Liver (tissue), 3 donors: ENCODE data around the gene C2orf92.

ENCODE experiments used
- EGR1 ChIP-seq, 2 donors: IDR thresholded peaks; 2 replicates each; pipeline ENCODE4 v1.6.1; 2016 to 2018; ENCODE audit warnings: antibody characterized with exemption in 2 of 2, low read depth in 2 of 2
- GABPA ChIP-seq, 2 donors: IDR thresholded peaks in 1 of 2; conservative IDR thresholded peaks in 1 of 2; 2 replicates each; pipeline ENCODE4 v1.6.1; 2016; ENCODE audit warnings: antibody characterized with exemption in 2 of 2, mild to moderate bottlenecking in 1 of 2, moderate library complexity in 1 of 2
- HNF4G ChIP-seq: IDR thresholded peaks from 2 replicates; pipeline ENCODE4 v1.6.1; 2016; ENCODE audit warnings: antibody characterized with exemption
- JUND ChIP-seq, 2 donors: IDR thresholded peaks; 2 replicates each; pipeline ENCODE4 v1.6.1; 2016; ENCODE audit warnings: antibody characterized with exemption in 2 of 2
- RAD21 ChIP-seq, 2 donors: IDR thresholded peaks; 2 replicates each; pipeline ENCODE4 v1.6.1; 2016; ENCODE audit warnings: antibody characterized with exemption in 2 of 2, mild to moderate bottlenecking in 2 of 2
- SP1 ChIP-seq: IDR thresholded peaks from 2 replicates; pipeline ENCODE4 v1.6.1; 2018; ENCODE audit warnings: antibody characterized with exemption, mild to moderate bottlenecking
- TAF1 ChIP-seq: conservative IDR thresholded peaks from 2 replicates; pipeline ENCODE4 v1.6.1; 2016; ENCODE audit warnings: antibody characterized with exemption, mild to moderate bottlenecking
- TF ChIP-seq, protein P1 (sequence below): fragments of 150-350 bp; IDR thresholded peaks from 2 replicates; pipeline ENCODE4 v1.5.1; 2017; ENCODE audit warnings: improper control_type of control experiment, low read depth, low read length; ENCODE audit not compliant: missing input control
- TF ChIP-seq, protein P2 (sequence below): IDR thresholded peaks from 2 replicates; pipeline ENCODE4 v1.6.1; 2016; ENCODE audit warnings: antibody characterized with exemption
- TF ChIP-seq, protein P3 (sequence below): IDR thresholded peaks from 2 replicates; pipeline ENCODE4 v1.6.1; 2016; ENCODE audit warnings: antibody characterized with exemption
- TF ChIP-seq, protein P4 (sequence below): IDR thresholded peaks from 2 replicates; pipeline ENCODE4 v1.6.1; 2016; ENCODE audit warnings: antibody characterized with exemption
- TF ChIP-seq, protein P5 (sequence below): IDR thresholded peaks from 2 replicates; pipeline ENCODE4 v1.6.1; 2016; ENCODE audit warnings: antibody characterized with exemption, mild to moderate bottlenecking
- donor health status: healthy.
- donor health status: healthy.

DNA sequence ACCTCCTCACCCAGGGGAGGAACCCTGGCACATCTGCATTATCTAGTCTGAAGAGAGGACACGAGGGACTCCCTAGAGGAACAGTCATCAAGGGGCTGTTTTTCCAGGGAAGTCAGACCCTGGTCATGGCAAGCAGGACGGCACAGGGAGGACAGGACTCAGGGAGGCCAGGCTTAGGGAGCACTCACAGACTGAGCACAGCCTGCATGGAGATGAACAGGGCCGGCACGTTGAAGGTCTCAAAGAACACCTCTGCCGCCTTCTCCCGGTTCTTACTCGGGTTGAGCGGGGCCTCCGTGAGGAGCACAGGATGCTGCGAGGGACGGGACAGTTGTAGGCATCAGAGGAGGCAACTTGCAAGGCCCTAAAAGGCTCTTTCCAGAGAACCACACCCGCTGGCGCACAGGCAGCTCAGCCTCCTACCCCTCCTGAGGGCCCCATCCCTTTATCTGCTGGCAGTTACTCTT is 10.8 kb upstream of the C2orf92 start:
- TF ChIP-seq, protein P1, sequence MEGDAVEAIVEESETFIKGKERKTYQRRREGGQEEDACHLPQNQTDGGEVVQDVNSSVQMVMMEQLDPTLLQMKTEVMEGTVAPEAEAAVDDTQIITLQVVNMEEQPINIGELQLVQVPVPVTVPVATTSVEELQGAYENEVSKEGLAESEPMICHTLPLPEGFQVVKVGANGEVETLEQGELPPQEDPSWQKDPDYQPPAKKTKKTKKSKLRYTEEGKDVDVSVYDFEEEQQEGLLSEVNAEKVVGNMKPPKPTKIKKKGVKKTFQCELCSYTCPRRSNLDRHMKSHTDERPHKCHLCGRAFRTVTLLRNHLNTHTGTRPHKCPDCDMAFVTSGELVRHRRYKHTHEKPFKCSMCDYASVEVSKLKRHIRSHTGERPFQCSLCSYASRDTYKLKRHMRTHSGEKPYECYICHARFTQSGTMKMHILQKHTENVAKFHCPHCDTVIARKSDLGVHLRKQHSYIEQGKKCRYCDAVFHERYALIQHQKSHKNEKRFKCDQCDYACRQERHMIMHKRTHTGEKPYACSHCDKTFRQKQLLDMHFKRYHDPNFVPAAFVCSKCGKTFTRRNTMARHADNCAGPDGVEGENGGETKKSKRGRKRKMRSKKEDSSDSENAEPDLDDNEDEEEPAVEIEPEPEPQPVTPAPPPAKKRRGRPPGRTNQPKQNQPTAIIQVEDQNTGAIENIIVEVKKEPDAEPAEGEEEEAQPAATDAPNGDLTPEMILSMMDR: no peak
- TF ChIP-seq TAF1 (no peak), RAD21 (IDR thresholded peaks at IDR 0.05) (no peak), HNF4G (no peak), JUND (IDR thresholded peaks at IDR 0.05) (no peak), GABPA (IDR thresholded peaks at IDR 0.05 in 1 of 2, conservative IDR thresholded peaks at IDR 0.05 in 1 of 2) (no peak), SP1 (no peak), EGR1 (IDR thresholded peaks at IDR 0.05; ENCODE audit: low read depth in 2 of 2) (no peak)
- TF ChIP-seq, protein P2, sequence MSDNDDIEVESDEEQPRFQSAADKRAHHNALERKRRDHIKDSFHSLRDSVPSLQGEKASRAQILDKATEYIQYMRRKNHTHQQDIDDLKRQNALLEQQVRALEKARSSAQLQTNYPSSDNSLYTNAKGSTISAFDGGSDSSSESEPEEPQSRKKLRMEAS: no peak
- TF ChIP-seq, protein P3, sequence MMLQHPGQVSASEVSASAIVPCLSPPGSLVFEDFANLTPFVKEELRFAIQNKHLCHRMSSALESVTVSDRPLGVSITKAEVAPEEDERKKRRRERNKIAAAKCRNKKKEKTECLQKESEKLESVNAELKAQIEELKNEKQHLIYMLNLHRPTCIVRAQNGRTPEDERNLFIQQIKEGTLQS: no peak
- TF ChIP-seq, protein P4, sequence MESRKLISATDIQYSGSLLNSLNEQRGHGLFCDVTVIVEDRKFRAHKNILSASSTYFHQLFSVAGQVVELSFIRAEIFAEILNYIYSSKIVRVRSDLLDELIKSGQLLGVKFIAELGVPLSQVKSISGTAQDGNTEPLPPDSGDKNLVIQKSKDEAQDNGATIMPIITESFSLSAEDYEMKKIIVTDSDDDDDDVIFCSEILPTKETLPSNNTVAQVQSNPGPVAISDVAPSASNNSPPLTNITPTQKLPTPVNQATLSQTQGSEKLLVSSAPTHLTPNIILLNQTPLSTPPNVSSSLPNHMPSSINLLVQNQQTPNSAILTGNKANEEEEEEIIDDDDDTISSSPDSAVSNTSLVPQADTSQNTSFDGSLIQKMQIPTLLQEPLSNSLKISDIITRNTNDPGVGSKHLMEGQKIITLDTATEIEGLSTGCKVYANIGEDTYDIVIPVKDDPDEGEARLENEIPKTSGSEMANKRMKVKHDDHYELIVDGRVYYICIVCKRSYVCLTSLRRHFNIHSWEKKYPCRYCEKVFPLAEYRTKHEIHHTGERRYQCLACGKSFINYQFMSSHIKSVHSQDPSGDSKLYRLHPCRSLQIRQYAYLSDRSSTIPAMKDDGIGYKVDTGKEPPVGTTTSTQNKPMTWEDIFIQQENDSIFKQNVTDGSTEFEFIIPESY: no peak
- TF ChIP-seq, protein P5, sequence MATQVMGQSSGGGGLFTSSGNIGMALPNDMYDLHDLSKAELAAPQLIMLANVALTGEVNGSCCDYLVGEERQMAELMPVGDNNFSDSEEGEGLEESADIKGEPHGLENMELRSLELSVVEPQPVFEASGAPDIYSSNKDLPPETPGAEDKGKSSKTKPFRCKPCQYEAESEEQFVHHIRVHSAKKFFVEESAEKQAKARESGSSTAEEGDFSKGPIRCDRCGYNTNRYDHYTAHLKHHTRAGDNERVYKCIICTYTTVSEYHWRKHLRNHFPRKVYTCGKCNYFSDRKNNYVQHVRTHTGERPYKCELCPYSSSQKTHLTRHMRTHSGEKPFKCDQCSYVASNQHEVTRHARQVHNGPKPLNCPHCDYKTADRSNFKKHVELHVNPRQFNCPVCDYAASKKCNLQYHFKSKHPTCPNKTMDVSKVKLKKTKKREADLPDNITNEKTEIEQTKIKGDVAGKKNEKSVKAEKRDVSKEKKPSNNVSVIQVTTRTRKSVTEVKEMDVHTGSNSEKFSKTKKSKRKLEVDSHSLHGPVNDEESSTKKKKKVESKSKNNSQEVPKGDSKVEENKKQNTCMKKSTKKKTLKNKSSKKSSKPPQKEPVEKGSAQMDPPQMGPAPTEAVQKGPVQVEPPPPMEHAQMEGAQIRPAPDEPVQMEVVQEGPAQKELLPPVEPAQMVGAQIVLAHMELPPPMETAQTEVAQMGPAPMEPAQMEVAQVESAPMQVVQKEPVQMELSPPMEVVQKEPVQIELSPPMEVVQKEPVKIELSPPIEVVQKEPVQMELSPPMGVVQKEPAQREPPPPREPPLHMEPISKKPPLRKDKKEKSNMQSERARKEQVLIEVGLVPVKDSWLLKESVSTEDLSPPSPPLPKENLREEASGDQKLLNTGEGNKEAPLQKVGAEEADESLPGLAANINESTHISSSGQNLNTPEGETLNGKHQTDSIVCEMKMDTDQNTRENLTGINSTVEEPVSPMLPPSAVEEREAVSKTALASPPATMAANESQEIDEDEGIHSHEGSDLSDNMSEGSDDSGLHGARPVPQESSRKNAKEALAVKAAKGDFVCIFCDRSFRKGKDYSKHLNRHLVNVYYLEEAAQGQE: no peak
